HEK293T (cell line): ENCODE results near the gene PCED1B.

Experiments
- ARNT ChIP-seq: fragments of 450-650 bp; IDR thresholded peaks from 2 replicates; pipeline ENCODE4 v1.6.1; 2017; ENCODE audit warnings: mild to moderate bottlenecking
- BHLHE40 ChIP-seq: fragments of 450-650 bp; IDR thresholded peaks from 2 replicates; pipeline ENCODE4 v1.6.1; 2016; ENCODE audit warnings: mild to moderate bottlenecking, moderate library complexity, borderline replicate concordance
- CTBP1 ChIP-seq: fragments of 450-650 bp; IDR thresholded peaks from 2 replicates; pipeline ENCODE4 v1.6.1; 2016; ENCODE audit warnings: borderline replicate concordance
- FOXK2 ChIP-seq: fragments of 450-650 bp; IDR thresholded peaks from 2 replicates; pipeline ENCODE4 v1.6.1; 2016; ENCODE audit warnings: mild to moderate bottlenecking
- FOXM1 ChIP-seq: fragments of 450-650 bp; IDR thresholded peaks from 2 replicates; pipeline ENCODE4 v1.6.1; 2017; ENCODE audit warnings: mild to moderate bottlenecking, borderline replicate concordance
- HDGF ChIP-seq: fragments of 450-650 bp; IDR thresholded peaks from 2 replicates; pipeline ENCODE4 v1.6.1; 2017; ENCODE audit warnings: antibody characterized with exemption, borderline replicate concordance
- LEF1 ChIP-seq: fragments of 450-650 bp; IDR thresholded peaks from 2 replicates; pipeline ENCODE4 v1.6.1; 2017; ENCODE audit warnings: mild to moderate bottlenecking, borderline replicate concordance
- NFRKB ChIP-seq: fragments of 450-650 bp; IDR thresholded peaks from 2 replicates; pipeline ENCODE4 v1.6.1; 2016; ENCODE audit warnings: mild to moderate bottlenecking, moderate library complexity
- SP1 ChIP-seq: fragments of 450-650 bp; IDR thresholded peaks from 2 replicates; pipeline ENCODE4 v1.6.1; 2017
- SUZ12 ChIP-seq: fragments of 450-650 bp; IDR thresholded peaks from 2 replicates; pipeline ENCODE4 v1.6.1; 2016; ENCODE audit warnings: mild to moderate bottlenecking
- ZNF384 ChIP-seq: fragments of 450-650 bp; IDR thresholded peaks from 2 replicates; pipeline ENCODE4 v1.6.1; 2016
- TF ChIP-seq, protein P1 (sequence below): fragments of 450-650 bp; IDR thresholded peaks from 2 replicates; pipeline ENCODE4 v1.6.1; 2016

GRCh38 chr12:47194501-47194900, 115.1 kb downstream of the PCED1B start:
- TF ChIP-seq LEF1 (no peak), SP1 (no peak), HDGF (no peak), FOXM1 (no peak), BHLHE40 (no peak), FOXK2 (no peak), SUZ12 (no peak), ZNF384 (no peak), CTBP1 (no peak), NFRKB (no peak), ARNT (no peak)
- TF ChIP-seq, protein P1, sequence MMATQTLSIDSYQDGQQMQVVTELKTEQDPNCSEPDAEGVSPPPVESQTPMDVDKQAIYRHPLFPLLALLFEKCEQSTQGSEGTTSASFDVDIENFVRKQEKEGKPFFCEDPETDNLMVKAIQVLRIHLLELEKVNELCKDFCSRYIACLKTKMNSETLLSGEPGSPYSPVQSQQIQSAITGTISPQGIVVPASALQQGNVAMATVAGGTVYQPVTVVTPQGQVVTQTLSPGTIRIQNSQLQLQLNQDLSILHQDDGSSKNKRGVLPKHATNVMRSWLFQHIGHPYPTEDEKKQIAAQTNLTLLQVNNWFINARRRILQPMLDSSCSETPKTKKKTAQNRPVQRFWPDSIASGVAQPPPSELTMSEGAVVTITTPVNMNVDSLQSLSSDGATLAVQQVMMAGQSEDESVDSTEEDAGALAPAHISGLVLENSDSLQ: no peak
